B cell (primary cell): ENCODE data around the gene PSTPIP1. TPM values are rescaled to one million over a fixed set of nuclear protein-coding genes. Genes with fewer than 3 reads are reported as not detected.
A peak's percentile ranks its signal among the peaks of the same experiment; 100 is the strongest.

Experiments used
- ATAC-seq: fragments of 200-7000 bp; cut with Tn5 transposase; one replicate; pipeline ENCODE4 v1.10.0; 2021; ENCODE audit warnings: low read depth, mild to moderate bottlenecking, moderate number of reproducible peaks, moderate library complexity
- CTCF ChIA-PET: fragments of 350-600 bp; sonication (Branson Sonifier 250); formaldehyde crosslinking; loops from one replicate; lab custom pipeline; 2021; ENCODE audit warnings: antibody characterized with exemption, inconsistent platforms; lab: Charles Lee
- POLR2A ChIA-PET: fragments of 350-600 bp; sonication (Branson Sonifier 250); formaldehyde crosslinking; loops from one replicate; lab custom pipeline; 2021; ENCODE audit warnings: antibody characterized with exemption; lab: Charles Lee
- DNase-seq: peaks from one replicate; pipeline ENCODE4 v3.0.0; 2013
- H2AFZ ChIP-seq: 2 replicates; pipeline ENCODE4 v1.6.1; 2012; ENCODE audit warnings: mild to moderate bottlenecking, low read depth, low read length; ENCODE audit not compliant: insufficient read depth, poor library complexity, severe bottlenecking
- H3K27ac ChIP-seq, 2 donors: 1 replicate in 1 of 2; 2 replicates in 1 of 2; pipeline ENCODE4 v1.5.1; 2012 to 2013; ENCODE audit warnings: low read length in 2 of 2, mild to moderate bottlenecking in 2 of 2, moderate library complexity in 1 of 2
- H3K27me3 ChIP-seq, 4 experiments: fragments of 200-600 bp in 1 of 4; sonication (generic) in 1 of 4; replicated peaks in 1 of 4; 1 replicate in 2 of 4; 2 replicates in 2 of 4; pipeline versions ENCODE4 v1.6.1 to v1.7.0; 2013 to 2016; ENCODE audit warnings: low read length in 3 of 4, mild to moderate bottlenecking in 2 of 4, mixed read lengths in 1 of 4, moderate library complexity in 1 of 4; ENCODE audit not compliant: insufficient read depth in 4 of 4, control insufficient read depth in 3 of 4; ENCODE audit errors: control extremely low read depth in 1 of 4
- H3K36me3 ChIP-seq, 2 experiments: replicated peaks in 1 of 2; 1 replicate in 1 of 2; 2 replicates in 1 of 2; pipeline versions ENCODE4 v1.6.1 to v1.7.1; 2013; ENCODE audit warnings: low read length in 1 of 2; ENCODE audit not compliant: insufficient read depth in 2 of 2, control insufficient read depth in 1 of 2; ENCODE audit errors: control extremely low read depth in 1 of 2, extremely low read depth in 1 of 2
- H3K4me1 ChIP-seq, 2 donors: fragments of 200-600 bp in 1 of 2; sonication (generic) in 1 of 2; 1 replicate in 1 of 2; 2 replicates in 1 of 2; pipeline versions ENCODE4 v1.5.1 to v1.6.1; 2013 to 2017; ENCODE audit warnings: low read length in 2 of 2; ENCODE audit not compliant: control insufficient read depth in 2 of 2, insufficient read depth in 2 of 2
- H3K4me2 ChIP-seq: replicated peaks from 2 replicates; pipeline ENCODE3; 2012; ENCODE audit warnings: mild to moderate bottlenecking, low read depth, low read length; ENCODE audit not compliant: poor library complexity, severe bottlenecking
- H3K4me3 ChIP-seq, 5 experiments: fragments of 200-600 bp in 1 of 5; sonication (generic) in 1 of 5; 1 replicate in 3 of 5; 2 replicates in 2 of 5; pipeline versions ENCODE4 v1.5.1 to v1.7.0; 2011 to 2016; ENCODE audit warnings: low read length in 4 of 5, mild to moderate bottlenecking in 4 of 5, low read depth in 2 of 5, control low read depth in 1 of 5, moderate library complexity in 1 of 5; ENCODE audit not compliant: insufficient read depth in 1 of 5; ENCODE audit errors: control extremely low read depth in 1 of 5, extremely low read depth in 1 of 5
- H3K79me2 ChIP-seq: fragments of 200-600 bp; sonication (generic); one replicate; pipeline ENCODE4 v1.6.0; 2016; ENCODE audit warnings: low read length; ENCODE audit not compliant: control insufficient read depth, insufficient read depth
- H3K9ac ChIP-seq: fragments of 200-600 bp; sonication (generic); 2 replicates; pipeline ENCODE4 v1.6.1; 2017; ENCODE audit warnings: mild to moderate bottlenecking, low read length, moderate library complexity
- H3K9me3 ChIP-seq, 3 donors: one replicate each; pipeline versions ENCODE4 v1.6.1 to v1.7.1; 2013; ENCODE audit warnings: low read length in 2 of 3; ENCODE audit not compliant: control insufficient read depth in 2 of 3, insufficient read depth in 1 of 3; ENCODE audit errors: control extremely low read depth in 1 of 3
- H4K20me1 ChIP-seq: 2 replicates; pipeline ENCODE4 v1.6.0; 2012; ENCODE audit warnings: mild to moderate bottlenecking, low read length; ENCODE audit not compliant: insufficient read depth, control insufficient read depth, poor library complexity, severe bottlenecking
- H3K27ac Mint-ChIP-seq: one replicate; pipeline ENCODE4 v1.8.0; 2021; ENCODE audit warnings: mixed read lengths
- H3K27me3 Mint-ChIP-seq: one replicate; pipeline ENCODE4 v1.8.0; 2021; ENCODE audit warnings: mixed read lengths
- H3K4me1 Mint-ChIP-seq: one replicate; pipeline ENCODE4 v1.8.0; 2021; ENCODE audit warnings: mixed read lengths
- H3K4me3 Mint-ChIP-seq: one replicate; pipeline ENCODE4 v1.8.0; 2021; ENCODE audit warnings: mixed read lengths
- H3K9me3 Mint-ChIP-seq: one replicate; pipeline ENCODE4 v1.8.0; 2022; ENCODE audit warnings: mixed read lengths; ENCODE audit not compliant: insufficient read depth
- CTCF ChIP-seq: fragments of 200-600 bp; IDR thresholded peaks from one replicate; pipeline ENCODE4 v1.8.0; 2022; ENCODE audit warnings: antibody characterized with exemption, mild to moderate bottlenecking
- EZH2 ChIP-seq: IDR thresholded peaks from 2 replicates; pipeline ENCODE4 v1.6.1; 2012; ENCODE audit warnings: borderline replicate concordance, low read depth, mild to moderate bottlenecking, moderate library complexity, low read length; ENCODE audit not compliant: insufficient read depth, poor library complexity, severe bottlenecking
- WGBS: methylation state at CpG from one replicate; pipeline ENCODE4 v1.1.5; 2013; ENCODE audit warnings: missing lambda C conversion rate; ENCODE audit not compliant: insufficient coverage; 5-methylcytosine and 5-hydroxymethylcytosine counted together
- intact Hi-C: fragments of 100-400 bp; cut with micrococcal nuclease; formaldehyde crosslinking; loops from one replicate; pipeline ENCODE4 v1.10.0; 2022
- polyA plus RNA-seq: library from polyadenylated mRNA; depleted of rRNA; stranded (reverse); fragments of >200 nt; gene quantifications from 2 replicates; pipeline ENCODE4 v1.2.3, GENCODE V29; 2012
- total RNA-seq, 2 donors: library from RNA; stranded (reverse); fragments of 120-200 nt in 1 of 2; gene quantifications; 1 replicate in 1 of 2; 2 replicates in 1 of 2; pipeline versions ENCODE4 v1.2.3 to v1.2.4, GENCODE V29; 2013 to 2022

Gene PSTPIP1
- total and polyA plus RNA-seq, 2 donors (not counting 1 experiment from before 2014, with no cell fraction given), result 69.0 to 79.3 TPM

- Histone ChIP-seq H3K27me3 (no peaks in the 10 kb centered on the region), H3K36me3 (peaks cover 0 to 8% of the 10 kb centered on the region in 2 experiments), H3K9me3 (no peaks in the 10 kb centered on the region), H3K4me1 (peaks cover 57 to 60% of the 10 kb centered on the region in 2 donors), H3K4me3 (peak overlapping the region; percentile 69 to 92 (median 79)), H3K4me2 (peak overlapping the region; percentile 81), H3K79me2 (peaks cover 72% of the 10 kb centered on the region), H4K20me1 (no peaks in the 10 kb centered on the region), H3K27ac (peak overlapping the region; percentile 71 to 84), H3K9ac (peak overlapping the region; percentile 94), H2AFZ (no peak overlapping the region)
- Mint-ChIP-seq H3K4me3 (peak overlapping the region; percentile 87), H3K27me3 (no peaks in the 10 kb centered on the region), H3K4me1 (peaks cover 60% of the 10 kb centered on the region), H3K27ac (peak overlapping the region; percentile 83), H3K9me3 (no peaks in the 10 kb centered on the region)
- DNase-seq (peak; percentile 29), ATAC-seq (no peak)
- no peak for TF ChIP-seq CTCF
- no peak for TF ChIP-seq EZH2
- CTCF ChIA-PET, result interaction anchor here (0.7 to 1.2 kb wide), 2 partner anchors 35 to 474 kb away, joined by 3 to 5 read pairs; no protein-coding TSS in a partner anchor
- POLR2A ChIA-PET, result interaction anchor here (0.6 kb wide), 1 partner anchor 272 kb away, joined by 4 read pairs; no protein-coding TSS in a partner anchor
- 54% methylated on average over 5 of the region's 13 CpGs for WGBS
- intact Hi-C loops, result loop anchor here (5.0 kb wide), 2 partner anchors 37 to 72 kb away; partner anchors contain the start of gene PSTPIP1
Observed at GRCh38 chr15:77069521-77070121, 74.7 kb downstream of the PSTPIP1 start.

DNA sequence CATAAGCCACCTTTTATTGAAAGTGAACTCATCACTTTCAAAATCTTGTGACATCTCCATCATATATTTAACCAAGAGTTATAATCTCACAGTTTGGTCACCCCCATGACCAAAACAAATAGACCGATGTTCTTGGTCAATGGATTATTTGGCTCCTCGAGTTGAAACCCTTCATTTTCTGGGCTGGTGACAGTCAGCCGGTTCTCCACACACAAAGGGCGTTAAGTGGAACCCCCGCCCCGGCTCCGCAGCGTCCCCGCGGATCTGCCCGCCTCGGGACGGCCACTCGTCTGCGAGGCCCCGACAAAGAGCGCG lies 75.2 kb downstream of the PSTPIP1 start:
- TF ChIP-seq CTCF (no peak), EZH2 (no peak)
- DNase-seq (no peak), ATAC-seq (no peak)
- H4K20me1 ChIP-seq, result no peaks in the 10 kb centered on the region
- ChIA-PET CTCF (interaction anchor here (0.7 kb wide), 1 partner anchor 474 kb away, joined by 3 read pairs; no protein-coding TSS in a partner anchor), POLR2A (no interaction called here)
- H3K4me3 ChIP-seq, result peak overlapping the region; percentile 69 to 92 (median 79)
- H3K9me3 ChIP-seq, result no peaks in the 10 kb centered on the region
- peaks cover 0 to 8% of the 10 kb centered on the region in 2 experiments for H3K36me3 ChIP-seq
- H3K4me1 ChIP-seq, result peaks cover 51 to 55% of the 10 kb centered on the region in 2 donors
- peak overlapping the region; percentile 94 for H3K9ac ChIP-seq
- H3K79me2 ChIP-seq, result peaks cover 67% of the 10 kb centered on the region
- Mint-ChIP-seq H3K9me3 (no peaks in the 10 kb centered on the region), H3K4me3 (peak overlapping the region; percentile 87), H3K4me1 (peaks cover 55% of the 10 kb centered on the region), H3K27me3 (no peaks in the 10 kb centered on the region), H3K27ac (peak overlapping the region; percentile 83)
- peak overlapping the region; percentile 71 to 84 for H3K27ac ChIP-seq
- no peaks in the 10 kb centered on the region for H3K27me3 ChIP-seq
- WGBS, result under 1% methylated on average over 18 of the region's 18 CpGs
- intact Hi-C loops, result loop anchor here (5.0 kb wide), 1 partner anchor 73 kb away; the partner anchor contains the start of gene PSTPIP1
- H2AFZ ChIP-seq, result peak overlapping the region; percentile 78
- H3K4me2 ChIP-seq, result peak overlapping the region; percentile 81
